ENCODE results near the gene NEB.

The NEB gene

DNA sequence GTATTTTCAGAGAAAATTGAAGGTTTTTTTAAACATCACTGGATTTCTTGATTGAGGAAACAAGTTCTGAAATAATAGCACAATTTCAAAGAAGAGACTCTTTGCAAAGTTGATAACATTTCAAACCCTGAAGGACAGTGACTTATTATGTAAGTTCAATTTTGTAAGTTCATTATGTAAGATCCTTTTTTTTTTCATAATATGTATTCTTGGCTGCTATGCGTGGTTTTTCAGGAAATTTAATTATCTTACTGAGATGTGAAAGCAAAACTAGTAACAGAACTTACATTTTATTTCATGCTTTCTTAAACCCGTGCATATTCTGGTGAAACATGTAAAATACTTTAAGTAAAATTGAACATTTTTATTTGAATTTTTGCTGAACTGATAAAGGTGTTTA is 259.2 kb downstream of the NEB start:
- no peak for DNase-seq (ENCODE audit: low read depth)

DNA sequence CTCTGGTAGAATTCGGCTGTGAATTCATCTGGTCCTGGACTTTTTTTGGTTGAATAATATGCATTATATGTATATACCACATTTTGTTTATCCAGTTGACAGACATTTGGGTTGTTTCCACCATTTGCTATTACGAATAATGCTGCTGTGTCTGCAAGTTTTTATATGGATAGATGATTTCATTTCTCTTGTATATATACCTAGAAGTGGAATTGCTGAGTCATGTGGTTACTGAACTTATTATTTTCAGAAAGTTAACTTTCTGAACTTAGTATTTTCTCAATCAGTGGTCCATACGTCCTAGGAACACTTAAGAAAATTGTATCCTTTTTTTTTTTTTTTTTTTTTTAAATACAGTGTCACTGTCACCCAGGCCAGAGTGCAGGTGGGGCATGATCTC is 261.3 kb downstream of the NEB start:
- no peak for DNase-seq (ENCODE audit: low read depth)

DNA sequence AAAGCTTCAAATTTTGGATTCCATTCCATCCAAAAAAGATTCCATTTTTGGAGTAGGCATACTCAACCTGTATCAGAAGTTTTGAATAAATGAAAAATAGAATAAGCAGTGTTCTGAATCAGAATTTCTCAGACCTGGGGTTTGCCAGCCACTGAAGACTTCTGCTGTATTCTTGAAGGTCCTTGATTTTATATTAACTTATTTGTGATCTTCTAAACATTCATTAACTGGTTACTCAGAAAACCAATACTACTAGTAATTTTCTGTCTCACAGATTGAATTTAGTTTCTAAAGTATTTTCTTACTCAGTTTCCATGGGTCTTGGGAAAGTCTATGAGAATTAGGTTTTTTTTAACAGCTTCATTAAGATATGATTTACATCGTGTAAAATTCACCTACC is 263.7 kb downstream of the NEB start:
- DNase-seq (ENCODE audit: low read depth): no peak

DNA sequence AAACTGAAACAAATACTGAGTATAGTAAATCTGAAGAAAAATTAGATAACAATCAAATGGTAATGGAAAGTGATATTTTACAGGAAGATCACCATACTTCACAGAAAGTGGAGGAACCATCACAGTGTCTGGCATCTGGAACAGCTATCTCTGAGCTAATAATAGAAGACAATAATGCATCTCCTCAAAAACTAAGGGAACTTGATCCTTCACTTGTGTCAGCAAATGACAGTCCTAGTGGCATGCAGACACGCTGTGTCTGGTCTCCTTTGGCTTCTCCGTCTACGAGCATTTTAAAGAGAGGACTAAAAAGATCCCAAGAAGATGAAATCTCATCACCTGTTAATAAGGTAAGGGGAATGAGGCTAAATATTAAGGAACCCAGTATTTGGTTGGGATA is 268.5 kb downstream of the NEB start:
- no peak for DNase-seq (ENCODE audit: low read depth)

DNA sequence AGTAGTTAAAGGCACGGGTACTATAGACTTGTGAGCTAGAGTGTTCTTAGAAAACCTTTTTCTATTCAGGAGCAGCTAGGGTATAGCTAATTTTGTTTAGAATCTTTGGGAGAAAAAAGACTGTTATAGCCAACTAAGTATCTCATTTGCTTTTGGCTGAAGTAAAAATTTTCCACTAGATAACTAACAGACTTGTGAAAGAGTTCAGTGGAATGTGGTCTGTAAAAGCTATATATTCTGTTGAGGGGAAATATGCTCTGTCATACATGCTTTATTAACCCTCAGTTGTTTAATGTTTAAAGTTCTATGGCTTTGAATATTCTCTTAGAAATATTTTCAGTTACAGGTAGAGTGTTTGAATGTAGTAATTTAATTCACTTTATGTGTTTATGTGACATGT is 274.9 kb downstream of the NEB start:
- peak; percentile 69 for DNase-seq (ENCODE audit: low read depth)

DNA sequence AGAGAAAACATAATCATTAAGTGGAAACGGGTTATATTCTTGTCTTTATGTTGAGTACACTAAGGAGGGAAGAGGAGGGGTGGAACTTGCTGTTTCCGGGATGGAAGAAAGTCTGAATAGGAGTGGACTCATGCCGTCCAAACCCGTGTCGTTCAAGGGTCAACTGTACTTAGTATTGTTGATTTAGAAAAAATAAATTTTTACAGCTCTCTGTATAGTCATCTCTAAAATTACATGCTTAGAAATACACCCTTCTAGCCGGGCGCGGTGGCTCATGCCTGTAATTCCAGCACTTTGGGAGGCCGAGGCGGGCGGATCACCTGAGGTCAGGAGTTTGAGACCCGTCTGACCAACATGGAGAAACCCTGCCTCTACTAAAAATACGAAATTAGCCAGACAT is 295.1 kb downstream of the NEB start:
- no peak for DNase-seq (ENCODE audit: low read depth)

DNA sequence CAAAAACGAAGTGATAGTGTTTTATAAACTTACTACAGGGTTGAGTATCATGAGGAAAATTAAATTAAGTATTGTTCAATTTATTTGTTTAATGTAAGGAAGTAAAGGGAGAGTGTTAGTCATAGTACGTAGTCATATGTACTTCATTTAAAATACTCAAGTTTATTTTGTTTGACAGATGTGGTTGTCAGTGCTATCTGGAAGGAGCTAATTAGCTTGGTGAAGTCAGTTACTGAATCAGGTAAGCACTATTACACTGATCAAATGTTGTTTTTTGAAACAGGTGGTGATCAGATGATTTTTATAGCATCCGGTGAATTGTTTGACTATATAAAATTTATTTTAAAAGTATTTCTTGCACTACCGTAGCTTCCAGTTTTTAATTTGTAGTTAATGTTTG is 295.8 kb downstream of the NEB start:
- no peak for DNase-seq (ENCODE audit: low read depth)

DNA sequence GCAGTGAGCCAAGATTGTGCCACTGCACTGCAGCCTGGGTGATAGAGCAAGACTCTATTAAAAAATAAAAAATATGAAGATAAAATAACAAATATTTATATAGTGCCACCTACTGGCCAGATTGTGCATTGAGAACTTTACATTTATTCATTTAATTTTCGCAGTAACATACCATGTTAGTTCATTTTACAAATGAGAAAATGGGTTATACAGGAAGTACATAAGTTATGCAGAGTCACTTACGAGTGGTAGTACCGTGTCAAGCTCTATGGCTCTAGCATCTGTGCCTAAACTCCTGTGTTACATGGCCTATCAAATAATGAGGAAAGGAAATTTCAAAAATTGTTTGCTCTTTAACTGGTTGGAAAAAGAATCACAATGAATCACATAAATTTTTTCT is 296.6 kb downstream of the NEB start:
- DNase-seq (ENCODE audit: low read depth): peak; percentile 29
